Activated T-cell treated with anti-CD3 and anti-CD28 coated beads, Interleukin-2, amount 50 U/mL, for 4 hours (primary cell): ENCODE measurements around the gene EFR3B. TPM values are rescaled to one million over a fixed set of nuclear protein-coding genes. Genes with fewer than 3 reads are reported as not detected.
"Not testable (repeated sequence)": the region's sequence is repeated elsewhere in the genome, so short reads cannot be mapped to it uniquely, and the experiment has no call there.

Experiments used
- ATAC-seq, 2 donors: fragments of 200-7000 bp; cut with Tn5 transposase; one replicate each; pipeline ENCODE4 v1.10.0; 2021
- DNase-seq: peaks from one replicate; pipeline ENCODE4 v3.0.0-alpha.2; 2020
- H3K27me3 Mint-ChIP-seq: one replicate; pipeline ENCODE4 v1.8.0; 2021; ENCODE audit warnings: low read depth, mixed read lengths
- H3K36me3 Mint-ChIP-seq: one replicate; pipeline ENCODE4 v1.8.0; 2022; ENCODE audit warnings: mixed read lengths; ENCODE audit not compliant: insufficient read depth
- H3K4me1 Mint-ChIP-seq: one replicate; pipeline ENCODE4 v1.8.0; 2021; ENCODE audit warnings: low read depth, mixed read lengths
- H3K4me3 Mint-ChIP-seq: one replicate; pipeline ENCODE4 v1.8.0; 2021; ENCODE audit warnings: mild to moderate bottlenecking, moderate library complexity, mixed read lengths
- H3K9me3 Mint-ChIP-seq: one replicate; pipeline ENCODE4 v1.8.0; 2021; ENCODE audit warnings: mixed read lengths
- total RNA-seq, 3 donors: library from RNA; stranded (reverse); gene quantifications; one replicate each; pipeline ENCODE4 v1.2.1, GENCODE V29; 2021

The EFR3B gene
- total RNA-seq, 3 donors from 2014 or later = 0.37 to 0.56 (median 0.54) TPM

GRCh38 chr2:25091265-25091664 lies 49.4 kb downstream of the EFR3B start:
- ATAC-seq (no peak), DNase-seq (no peak)
- H3K4me1 Mint-ChIP-seq = no peaks in the 10 kb centered on the region
- no peaks in the 10 kb centered on the region for H3K9me3 Mint-ChIP-seq
- no peak overlapping the region for H3K4me3 Mint-ChIP-seq
- peaks cover 2% of the 10 kb centered on the region for H3K27me3 Mint-ChIP-seq
- H3K36me3 Mint-ChIP-seq = no peaks in the 10 kb centered on the region

DNA sequence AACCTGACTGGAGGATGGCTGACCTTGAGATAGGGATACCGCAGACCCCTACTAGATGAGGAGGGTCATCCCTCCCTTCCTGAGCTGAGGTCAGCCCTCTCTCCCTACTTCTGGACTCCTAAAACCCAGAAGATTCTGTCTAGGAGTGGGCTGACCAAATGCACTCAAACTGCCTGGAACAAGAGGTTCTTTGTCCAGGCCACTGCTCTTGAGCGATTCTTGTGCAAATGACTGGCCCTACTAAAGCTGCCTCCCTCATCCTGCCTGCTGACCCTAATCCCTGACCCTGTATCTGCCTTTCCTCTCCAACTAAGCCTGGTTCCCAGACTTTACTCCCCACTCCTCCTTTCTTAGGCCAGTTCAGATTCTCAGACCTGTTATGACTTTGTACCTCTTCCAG lies 56.2 kb downstream of the EFR3B start:
- DNase-seq (no peak), ATAC-seq (no peak)
- Mint-ChIP-seq H3K4me1 (peaks cover 8% of the 10 kb centered on the region), H3K4me3 (no peak overlapping the region), H3K9me3 (peaks cover 3% of the 10 kb centered on the region), H3K36me3 (no peaks in the 10 kb centered on the region), H3K27me3 (peaks cover 2% of the 10 kb centered on the region)

- peaks cover 8% of the 10 kb centered on the region for H3K4me1 Mint-ChIP-seq
- H3K27me3 Mint-ChIP-seq = peaks cover 2% of the 10 kb centered on the region
- no peaks in the 10 kb centered on the region for H3K36me3 Mint-ChIP-seq
- no peak for ATAC-seq
- H3K4me3 Mint-ChIP-seq = no peak overlapping the region
- DNase-seq = no peak
- H3K9me3 Mint-ChIP-seq = peaks cover 3% of the 10 kb centered on the region
These were observed 57.0 kb downstream of the EFR3B start for GRCh38 chr2:25098670-25099486.

DNA sequence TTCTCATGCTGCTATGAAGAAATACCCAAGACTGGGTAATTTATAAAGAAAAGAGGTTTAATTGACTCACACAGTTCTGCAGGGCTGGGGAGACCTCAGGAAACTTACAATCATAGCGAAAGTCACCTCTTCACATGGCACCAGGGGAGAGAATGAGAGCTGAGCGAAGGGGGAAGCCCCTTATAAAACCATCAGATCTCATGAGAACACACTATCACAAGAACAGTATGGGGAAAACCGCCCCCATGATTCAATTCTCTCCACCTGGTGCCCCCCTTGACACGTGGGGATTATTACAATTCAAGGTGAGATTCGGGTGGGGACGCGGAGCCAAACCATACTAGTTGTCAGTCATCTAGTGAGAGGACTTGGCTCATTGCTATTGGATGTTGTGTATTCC lies 60.5 kb downstream of the EFR3B start:
- H3K4me1 Mint-ChIP-seq, DNase-seq, H3K9me3 Mint-ChIP-seq, H3K36me3 Mint-ChIP-seq, H3K27me3 Mint-ChIP-seq, H3K4me3 Mint-ChIP-seq: not testable (repeated sequence)
- peak; percentile 93 to 96 for ATAC-seq

- peaks cover 3% of the 10 kb centered on the region for H3K9me3 Mint-ChIP-seq
- no peak for DNase-seq
- peaks cover 8% of the 10 kb centered on the region for H3K4me1 Mint-ChIP-seq
- H3K36me3 Mint-ChIP-seq = no peaks in the 10 kb centered on the region
- no peaks in the 10 kb centered on the region for H3K27me3 Mint-ChIP-seq
- no peak overlapping the region for H3K4me3 Mint-ChIP-seq
- ATAC-seq = no peak
These were observed 61.5 kb downstream of the EFR3B start for GRCh38 chr2:25103287-25103871.

GRCh38 chr2:25104736-25105135 lies 62.9 kb downstream of the EFR3B start:
- peaks cover 8% of the 10 kb centered on the region for H3K4me1 Mint-ChIP-seq
- no peak overlapping the region for H3K4me3 Mint-ChIP-seq
- no peak for DNase-seq
- peaks cover 3% of the 10 kb centered on the region for H3K9me3 Mint-ChIP-seq
- no peaks in the 10 kb centered on the region for H3K36me3 Mint-ChIP-seq
- H3K27me3 Mint-ChIP-seq = no peaks in the 10 kb centered on the region
- ATAC-seq = no peak

- DNase-seq (no peak), ATAC-seq (peak in 1 of 2 donors; percentile 38)
- Mint-ChIP-seq H3K36me3 (no peaks in the 10 kb centered on the region), H3K4me1 (peaks cover 8% of the 10 kb centered on the region), H3K9me3 (peaks cover 3% of the 10 kb centered on the region), H3K4me3 (no peak overlapping the region), H3K27me3 (no peaks in the 10 kb centered on the region)
These were observed 63.6 kb downstream of the EFR3B start for GRCh38 chr2:25105336-25106085.

DNA sequence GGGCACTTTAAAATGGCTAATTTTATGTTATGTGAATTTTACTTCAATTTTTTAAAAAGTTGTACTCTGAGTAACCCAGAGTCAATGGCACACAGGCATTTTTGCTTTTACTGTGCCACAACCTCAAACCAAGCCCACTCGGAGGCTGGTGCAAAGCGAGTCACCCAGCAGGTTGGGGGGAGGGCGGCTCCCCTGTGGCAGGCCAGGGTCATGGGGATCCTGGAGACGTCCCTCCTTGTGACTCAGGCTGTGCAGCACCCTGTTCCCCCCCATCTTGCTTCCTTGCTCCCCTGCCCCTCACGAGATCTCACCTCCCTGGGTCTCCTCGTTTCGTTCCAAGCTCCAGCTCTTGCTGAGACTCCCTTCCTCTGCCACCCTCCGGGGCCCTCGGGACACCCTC lies 67.9 kb downstream of the EFR3B start:
- no peaks in the 10 kb centered on the region for H3K27me3 Mint-ChIP-seq
- no peaks in the 10 kb centered on the region for H3K4me1 Mint-ChIP-seq
- no peaks in the 10 kb centered on the region for H3K9me3 Mint-ChIP-seq
- peak; percentile 53 to 56 for ATAC-seq
- no peak overlapping the region for H3K4me3 Mint-ChIP-seq
- DNase-seq = no peak
- no peaks in the 10 kb centered on the region for H3K36me3 Mint-ChIP-seq

DNA sequence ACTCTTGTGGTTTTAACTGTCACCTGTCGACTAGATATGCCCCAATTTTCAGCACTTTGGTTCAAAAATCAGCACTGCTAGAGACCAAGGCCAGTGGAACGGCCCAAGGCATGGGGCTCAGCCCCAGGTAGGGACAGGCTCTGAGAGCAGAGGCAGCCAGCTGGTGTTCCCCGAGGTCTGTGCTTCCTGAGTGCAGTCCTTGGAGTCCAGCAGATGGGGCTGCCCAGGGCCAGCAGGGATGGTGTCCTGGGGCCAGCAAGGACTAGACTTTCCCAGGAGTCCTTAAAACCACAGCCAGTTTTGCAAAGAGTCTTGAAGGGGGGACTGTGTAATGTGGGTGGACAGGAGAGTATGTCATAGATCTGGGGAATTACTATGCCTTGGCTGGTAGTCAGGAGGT lies 70.2 kb downstream of the EFR3B start:
- H3K36me3 Mint-ChIP-seq = no peaks in the 10 kb centered on the region
- H3K4me1 Mint-ChIP-seq = no peaks in the 10 kb centered on the region
- no peaks in the 10 kb centered on the region for H3K9me3 Mint-ChIP-seq
- ATAC-seq (no peak), DNase-seq (no peak)
- no peaks in the 10 kb centered on the region for H3K27me3 Mint-ChIP-seq
- H3K4me3 Mint-ChIP-seq = no peak overlapping the region

DNA sequence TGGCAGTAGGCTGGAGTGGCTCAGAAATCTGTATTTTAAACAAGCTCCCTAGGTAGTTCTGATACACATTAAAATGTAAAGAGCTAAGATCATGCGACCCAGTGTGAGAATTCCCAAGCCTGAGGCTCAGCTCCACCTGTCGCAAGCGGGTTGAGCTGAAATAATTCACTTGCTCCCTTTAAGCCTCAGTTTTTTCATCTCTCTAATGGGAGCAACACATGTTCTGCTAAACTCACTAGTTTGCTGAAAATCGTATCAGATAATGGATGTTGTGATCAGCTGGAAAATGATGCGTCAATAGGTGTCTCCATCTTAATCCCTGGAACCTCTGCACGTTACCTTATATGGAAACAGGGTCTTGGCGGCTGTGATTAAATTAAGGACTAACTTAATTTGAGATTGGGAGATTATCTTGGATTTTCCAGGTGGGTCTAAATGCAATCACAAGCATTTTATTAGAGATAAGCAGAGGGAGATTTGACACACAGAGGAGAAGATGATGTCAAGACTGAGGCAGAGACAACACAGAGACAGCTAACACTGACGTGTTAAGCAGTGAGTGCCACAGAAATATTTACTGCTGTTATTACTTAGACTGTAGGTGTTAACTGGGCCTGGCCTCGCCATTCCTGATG lies 73.5 kb downstream of the EFR3B start:
- no peaks in the 10 kb centered on the region for H3K27me3 Mint-ChIP-seq
- no peaks in the 10 kb centered on the region for H3K36me3 Mint-ChIP-seq
- H3K4me1 Mint-ChIP-seq = no peaks in the 10 kb centered on the region
- ATAC-seq (no peak), DNase-seq (no peak)
- no peaks in the 10 kb centered on the region for H3K9me3 Mint-ChIP-seq
- no peak overlapping the region for H3K4me3 Mint-ChIP-seq

DNA sequence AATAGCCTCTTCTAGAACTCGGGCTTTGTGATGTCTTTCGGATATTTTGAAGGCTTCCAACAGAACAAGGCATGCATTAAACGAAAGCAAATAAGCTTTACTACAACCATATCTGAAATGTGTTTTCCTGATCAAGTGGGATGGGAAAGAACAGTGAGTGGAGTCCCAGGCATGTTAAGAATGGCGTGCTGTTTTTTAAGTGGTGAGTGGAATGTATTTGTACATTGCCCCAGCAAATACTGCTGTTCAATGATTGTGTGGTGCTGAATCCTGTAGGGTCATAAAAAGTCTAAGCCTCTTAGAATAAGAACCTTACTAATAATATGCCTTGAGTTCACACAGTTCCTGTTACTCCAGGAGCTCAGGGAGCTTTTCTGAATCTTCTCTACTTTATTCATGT lies 74.0 kb downstream of the EFR3B start:
- no peaks in the 10 kb centered on the region for H3K36me3 Mint-ChIP-seq
- H3K4me1 Mint-ChIP-seq = no peaks in the 10 kb centered on the region
- no peaks in the 10 kb centered on the region for H3K9me3 Mint-ChIP-seq
- H3K27me3 Mint-ChIP-seq = no peaks in the 10 kb centered on the region
- ATAC-seq (no peak), DNase-seq (no peak)
- H3K4me3 Mint-ChIP-seq = no peak overlapping the region

DNA sequence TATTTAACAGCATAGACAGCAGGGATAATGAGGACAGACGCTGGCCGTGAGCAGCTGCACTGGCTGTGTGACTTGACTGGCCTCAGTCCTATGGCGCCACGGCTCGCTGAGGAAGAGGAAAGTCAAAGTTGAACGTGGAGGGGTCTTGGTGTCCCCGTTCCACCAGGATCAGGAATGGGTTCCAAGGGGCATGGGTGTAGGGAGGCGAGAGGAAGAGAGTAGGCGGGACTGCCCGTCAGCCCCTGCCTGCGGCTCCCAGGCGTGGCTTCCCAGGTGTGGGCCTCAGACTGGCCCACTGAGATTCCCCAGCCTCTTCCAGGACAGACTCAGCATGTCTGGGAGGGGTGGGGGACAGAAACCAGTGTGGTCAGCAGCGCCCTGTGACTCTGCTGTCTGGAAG lies 75.1 kb downstream of the EFR3B start:
- ATAC-seq (no peak), DNase-seq (no peak)
- Mint-ChIP-seq H3K4me3 (no peak overlapping the region), H3K27me3 (no peaks in the 10 kb centered on the region), H3K36me3 (no peaks in the 10 kb centered on the region), H3K9me3 (no peaks in the 10 kb centered on the region), H3K4me1 (no peaks in the 10 kb centered on the region)

DNA sequence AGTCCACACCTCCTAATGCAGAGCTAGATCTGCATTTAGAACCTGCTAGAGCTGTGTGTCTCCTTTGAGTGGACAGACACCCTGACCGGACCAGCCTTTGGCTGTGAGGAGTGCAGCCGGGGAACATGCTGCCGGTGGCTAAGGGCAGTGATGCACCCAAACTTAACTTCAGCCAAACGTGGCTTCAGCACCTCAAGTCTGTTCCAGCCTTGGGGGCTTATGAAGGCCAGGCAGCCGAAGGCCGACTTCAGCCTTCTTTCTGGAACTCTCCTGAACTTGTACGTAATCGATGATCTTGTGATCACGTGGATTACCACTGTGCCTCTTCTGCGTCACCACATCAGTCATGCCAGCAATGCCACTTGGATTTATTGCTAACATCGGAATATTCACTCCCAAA lies 77.4 kb downstream of the EFR3B start:
- no peaks in the 10 kb centered on the region for H3K9me3 Mint-ChIP-seq
- DNase-seq = no peak
- H3K27me3 Mint-ChIP-seq = peaks cover 5% of the 10 kb centered on the region
- H3K36me3 Mint-ChIP-seq = no peaks in the 10 kb centered on the region
- H3K4me3 Mint-ChIP-seq = no peak overlapping the region
- ATAC-seq = no peak
- no peaks in the 10 kb centered on the region for H3K4me1 Mint-ChIP-seq

DNA sequence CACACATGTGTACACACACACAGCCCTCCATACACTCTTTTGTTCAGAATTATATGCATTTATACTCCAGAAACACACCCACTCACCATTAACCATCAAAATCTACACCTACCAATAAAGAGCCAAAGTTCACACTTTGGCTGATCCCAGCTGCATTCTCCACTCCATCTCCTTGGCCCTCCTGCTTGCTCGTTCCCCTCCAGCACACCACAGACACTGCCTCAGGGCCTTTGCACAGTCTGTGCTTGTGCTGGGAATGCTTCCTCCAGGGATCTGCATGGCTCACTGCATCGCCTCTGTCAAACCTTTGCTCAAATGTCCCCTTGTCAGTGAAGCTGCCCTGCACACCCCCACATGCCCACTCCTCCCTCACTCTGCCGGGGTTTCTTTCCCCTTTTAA lies 80.5 kb downstream of the EFR3B start:
- Mint-ChIP-seq H3K9me3 (no peaks in the 10 kb centered on the region), H3K4me3 (no peak overlapping the region), H3K27me3 (peaks cover 5% of the 10 kb centered on the region), H3K4me1 (no peaks in the 10 kb centered on the region), H3K36me3 (no peaks in the 10 kb centered on the region)
- DNase-seq (no peak), ATAC-seq (no peak)
